Right ventricle myocardium superior (tissue), 1 donor: Measurements from ENCODE around the gene ITGB3. TPM values are rescaled to one million over a fixed set of nuclear protein-coding genes. Genes with fewer than 3 reads are reported as not detected.

Experiments used
- ATAC-seq: fragments of 200-7000 bp; cut with Tn5 transposase; one replicate; pipeline ENCODE4 v1.9.1; 2020; ENCODE audit warnings: mild to moderate bottlenecking; ENCODE audit not compliant: poor library complexity
- DNase-seq: peaks from one replicate; pipeline ENCODE4 v3.0.0-alpha.2; 2020
- intact Hi-C: fragments of 100-400 bp; cut with DNase I; formaldehyde crosslinking; loops from one replicate; pipeline ENCODE4 v1.11.2; 2022
- total RNA-seq: library from RNA; stranded (reverse); fragmentation: NEBNext Ultra II Directional; extraction: Animal tissue kit (Norgen Biotek cat#: 25700); gene quantifications from one replicate; pipeline ENCODE4 v1.2.1, GENCODE V29; 2021
- donor health status: DM: no; HTN: yes; CAD: no; lungs with severe emphysema.

The ITGB3 gene
- total RNA-seq, 1 donor from 2014 or later: 2.7 TPM

DNA sequence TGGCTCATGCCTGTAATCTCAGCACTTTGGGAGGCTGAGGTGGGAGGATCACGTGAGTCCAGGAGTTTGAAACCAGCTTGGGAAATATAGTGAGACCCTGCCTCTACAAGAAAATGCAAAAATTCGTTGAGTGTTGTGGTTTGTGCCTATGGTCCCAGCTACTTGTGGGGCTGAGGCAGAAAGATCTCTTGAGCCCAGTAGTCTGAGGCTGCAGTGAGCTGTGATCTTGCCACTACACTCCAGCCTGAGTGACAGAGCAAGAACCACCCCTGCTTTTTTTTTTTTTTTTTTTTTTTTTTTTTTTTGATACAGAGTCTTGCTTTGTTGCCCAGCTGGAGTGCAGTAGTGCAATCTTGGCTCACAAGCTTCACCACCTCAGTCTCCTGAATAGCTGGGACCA is 34.0 kb downstream of the ITGB3 start:
- intact Hi-C loops: no loop called here
- ATAC-seq (no peak), DNase-seq (no peak)

DNA sequence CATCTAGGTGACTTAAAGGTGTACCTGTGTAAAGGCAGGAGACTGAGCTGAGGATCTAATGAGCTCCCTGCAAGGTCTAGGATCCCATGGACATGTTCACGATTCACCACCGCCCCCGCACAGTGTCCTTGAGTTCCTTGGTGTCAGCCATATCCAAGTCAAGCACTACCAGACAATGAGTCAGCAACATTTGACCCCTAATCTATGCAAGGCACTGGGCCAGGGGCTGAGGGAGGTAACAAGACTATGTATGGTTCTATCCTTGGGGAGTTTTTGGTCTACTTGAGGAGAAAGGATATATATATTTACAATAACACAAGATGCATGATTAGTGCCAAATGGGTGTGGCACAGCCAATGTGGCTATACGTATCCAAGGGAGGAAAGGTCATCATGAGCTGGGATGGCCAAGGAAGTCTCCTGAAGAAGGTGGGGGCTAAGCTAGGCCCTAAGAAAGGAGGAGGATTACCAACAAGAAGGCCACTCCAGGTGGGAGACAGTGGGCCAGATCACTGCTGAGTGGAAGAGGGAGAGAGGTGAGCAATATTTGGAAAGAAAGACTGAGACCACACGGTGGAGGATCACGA is 35.0 kb downstream of the ITGB3 start:
- DNase-seq: no peak
- ATAC-seq: no peak
- intact Hi-C loops: no loop called here

DNA sequence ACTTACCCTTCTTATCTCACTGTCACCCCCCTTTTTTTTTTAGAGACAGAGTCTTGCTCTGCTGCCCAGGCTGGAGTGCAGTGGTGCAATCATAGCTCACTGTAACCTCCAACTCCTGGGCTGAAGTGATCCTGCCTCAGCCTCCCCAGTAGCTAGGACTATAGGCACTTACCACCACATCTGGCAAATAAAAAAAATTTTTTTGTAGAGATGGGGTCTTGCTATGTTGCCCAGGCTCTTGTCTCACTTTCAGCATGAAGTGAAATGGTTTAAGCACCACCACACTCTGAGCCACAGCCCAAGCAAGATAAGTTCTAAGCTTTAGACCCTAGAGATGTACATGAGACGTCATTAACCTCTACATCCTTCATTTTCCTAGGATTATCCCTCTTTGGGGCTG is 35.7 kb downstream of the ITGB3 start:
- ATAC-seq: no peak
- intact Hi-C loops: no loop called here
- DNase-seq: no peak

DNA sequence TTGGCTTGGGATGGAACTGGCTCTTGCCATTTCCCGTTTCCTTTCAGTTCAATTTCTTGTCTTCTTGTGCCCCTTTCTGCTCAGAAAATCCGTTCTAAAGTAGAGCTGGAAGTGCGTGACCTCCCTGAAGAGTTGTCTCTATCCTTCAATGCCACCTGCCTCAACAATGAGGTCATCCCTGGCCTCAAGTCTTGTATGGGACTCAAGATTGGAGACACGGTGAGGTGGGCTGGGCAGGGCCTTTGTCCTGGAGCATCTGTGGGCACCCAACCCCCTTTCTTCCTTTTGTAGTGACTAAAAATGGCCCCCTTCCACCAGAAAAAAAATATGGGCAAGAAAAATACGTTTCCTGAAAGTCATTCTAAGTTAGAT is 37.2 kb downstream of the ITGB3 start:
- intact Hi-C loops: no loop called here
- DNase-seq: no peak
- no peak for ATAC-seq

DNA sequence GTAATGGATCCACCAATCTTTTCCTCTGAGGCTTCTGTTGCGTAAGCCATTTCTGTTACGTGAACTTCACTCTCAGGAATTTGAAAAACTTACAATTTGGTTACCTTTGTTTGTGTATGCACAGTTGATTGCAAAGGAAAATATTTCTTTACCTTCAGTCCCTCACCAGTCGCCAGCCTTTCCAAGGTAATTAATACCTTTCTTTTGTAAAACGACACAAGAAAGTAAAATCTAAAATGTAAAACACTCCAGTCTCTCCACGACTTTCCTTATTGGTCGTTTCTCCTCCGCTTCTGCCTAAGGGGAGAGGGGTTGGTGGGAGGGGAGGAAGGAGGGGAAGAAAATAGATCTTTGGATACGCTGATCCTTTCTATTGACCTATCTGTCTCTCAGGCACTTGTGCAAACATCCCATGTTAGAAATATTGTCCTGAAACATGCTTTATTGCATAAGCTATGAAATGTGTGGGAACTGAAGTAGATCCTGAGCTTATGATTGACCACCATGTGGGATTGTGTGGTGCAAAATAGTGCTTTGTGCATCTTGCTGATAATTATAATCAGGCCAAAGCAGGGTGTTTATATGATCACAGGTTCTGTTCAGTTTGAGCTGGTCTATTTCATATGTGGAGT is 37.7 kb downstream of the ITGB3 start:
- intact Hi-C loops: no loop called here
- DNase-seq (no peak), ATAC-seq (no peak)

DNA sequence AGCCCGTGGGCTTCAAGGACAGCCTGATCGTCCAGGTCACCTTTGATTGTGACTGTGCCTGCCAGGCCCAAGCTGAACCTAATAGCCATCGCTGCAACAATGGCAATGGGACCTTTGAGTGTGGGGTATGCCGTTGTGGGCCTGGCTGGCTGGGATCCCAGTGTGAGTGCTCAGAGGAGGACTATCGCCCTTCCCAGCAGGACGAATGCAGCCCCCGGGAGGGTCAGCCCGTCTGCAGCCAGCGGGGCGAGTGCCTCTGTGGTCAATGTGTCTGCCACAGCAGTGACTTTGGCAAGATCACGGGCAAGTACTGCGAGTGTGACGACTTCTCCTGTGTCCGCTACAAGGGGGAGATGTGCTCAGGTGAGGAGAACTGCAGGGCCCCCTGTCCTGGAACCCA is 38.6 kb downstream of the ITGB3 start:
- no peak for DNase-seq
- no peak for ATAC-seq
- intact Hi-C loops: no loop called here

DNA sequence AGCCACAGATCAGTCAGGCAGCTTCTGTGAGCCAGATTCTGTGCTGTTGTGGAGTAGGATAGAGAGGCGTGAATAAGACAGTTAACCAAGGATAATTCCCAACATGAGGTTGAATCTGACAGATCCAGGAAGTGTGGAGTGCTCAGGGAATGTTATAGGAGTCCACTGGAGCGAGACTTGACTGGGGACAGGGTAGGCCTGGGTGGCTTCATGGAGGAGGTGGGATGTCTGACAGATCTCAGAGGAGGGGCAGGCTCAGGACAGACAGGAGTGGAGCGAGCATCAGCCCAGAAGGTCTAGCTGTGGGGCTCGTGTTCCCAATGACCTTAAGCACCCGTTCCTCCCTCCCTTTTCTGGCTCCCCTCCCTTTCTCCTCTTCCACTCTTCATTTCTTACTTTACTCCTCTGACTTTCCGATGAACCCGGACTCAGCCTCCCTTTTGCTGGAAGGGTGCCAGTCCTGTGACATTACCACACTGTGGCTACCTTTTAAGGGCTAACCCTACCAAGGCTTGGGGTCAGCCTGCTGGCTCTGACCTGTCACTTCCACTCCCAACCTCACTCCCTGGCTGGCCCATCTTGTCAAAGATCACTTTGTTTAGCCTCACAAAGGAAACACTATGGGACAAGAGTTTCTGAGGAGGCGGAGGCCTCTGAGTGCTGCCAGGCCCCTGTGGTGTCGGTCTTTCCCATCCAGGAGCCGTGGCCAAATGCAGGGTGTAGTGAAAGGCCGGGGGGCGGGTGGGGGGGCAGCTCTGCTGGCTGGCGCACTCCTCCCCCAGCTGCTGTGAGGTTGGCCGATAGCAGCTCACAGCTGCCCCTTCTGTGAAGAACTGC is 41.6 kb downstream of the ITGB3 start:
- intact Hi-C loops: no loop called here
- no peak for DNase-seq
- no peak for ATAC-seq

DNA sequence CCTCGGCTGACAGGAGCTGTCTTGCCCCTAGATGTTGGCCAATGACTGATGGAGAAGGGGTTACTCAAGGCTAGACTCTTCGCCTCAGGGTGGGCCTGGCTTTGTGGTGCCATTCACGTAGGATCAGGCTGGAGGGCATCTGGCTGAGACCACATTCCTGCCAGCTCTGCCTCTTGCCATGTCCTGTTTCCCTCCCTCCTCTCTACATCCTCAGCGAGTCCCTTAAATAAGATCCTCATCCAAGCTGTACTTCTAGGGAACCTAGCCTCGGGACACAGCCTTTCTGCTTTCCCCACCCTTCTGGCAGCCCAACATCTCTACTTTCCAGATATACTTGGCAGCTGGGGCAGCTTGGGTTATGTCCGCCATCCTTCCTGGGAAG is 42.2 kb downstream of the ITGB3 start:
- no peak for ATAC-seq
- intact Hi-C loops: no loop called here
- DNase-seq: no peak

DNA sequence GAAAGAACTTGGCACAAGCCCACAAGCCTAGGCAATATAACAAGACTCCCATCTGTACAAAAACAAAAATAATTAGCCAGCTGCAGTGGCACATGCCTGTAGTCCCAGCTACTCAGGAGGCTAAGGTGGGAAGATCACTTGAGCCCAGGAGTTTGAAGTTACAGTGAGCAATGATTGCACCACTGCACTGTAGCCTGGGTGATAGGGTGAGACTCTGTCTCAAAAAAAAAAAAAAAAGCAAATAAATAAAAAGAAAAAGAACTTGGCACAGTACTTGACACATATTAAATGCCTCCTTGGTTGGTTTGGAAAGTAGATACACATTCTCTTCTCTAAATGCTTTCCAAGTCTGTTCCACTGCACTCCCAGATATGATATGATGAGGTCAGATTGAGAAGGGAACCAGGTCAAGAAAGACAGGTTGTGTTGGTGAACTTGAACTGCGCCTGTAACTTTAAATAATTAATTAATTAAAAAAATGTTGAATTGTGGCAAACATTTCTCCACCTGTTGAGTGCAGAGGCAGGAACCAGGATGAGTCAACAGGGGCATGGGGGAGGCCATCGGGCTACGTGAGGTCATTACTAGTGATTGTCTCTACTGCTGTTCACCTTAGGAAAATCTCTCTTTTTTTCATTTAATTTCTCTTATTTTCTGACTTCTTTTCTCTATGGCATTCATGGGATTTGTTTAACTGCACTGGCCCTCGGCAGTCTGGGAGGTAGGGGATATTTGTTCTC is 44.2 kb downstream of the ITGB3 start:
- intact Hi-C loops: no loop called here
- DNase-seq: no peak
- no peak for ATAC-seq

DNA sequence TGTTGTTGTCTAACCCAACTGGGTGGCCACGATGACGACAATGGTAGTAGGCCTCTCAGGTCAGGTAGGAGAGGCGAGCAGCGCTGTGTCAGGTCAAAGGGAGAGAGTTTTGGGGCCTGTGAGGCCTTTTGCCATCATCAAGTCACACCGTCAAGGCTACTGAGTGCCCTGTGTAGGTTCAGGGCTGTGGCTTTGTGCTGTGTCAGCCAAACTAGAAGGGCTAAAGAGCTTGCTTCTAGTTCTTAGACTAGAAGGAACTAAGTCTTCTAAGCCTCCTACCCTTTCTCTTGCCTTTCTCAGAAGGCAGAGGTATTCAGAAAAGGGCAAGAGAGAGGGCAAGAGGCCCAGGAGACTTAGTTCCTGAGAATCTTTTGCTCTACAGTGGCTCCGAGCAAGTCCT is 45.1 kb downstream of the ITGB3 start:
- ATAC-seq (no peak), DNase-seq (no peak)
- intact Hi-C loops: no loop called here

DNA sequence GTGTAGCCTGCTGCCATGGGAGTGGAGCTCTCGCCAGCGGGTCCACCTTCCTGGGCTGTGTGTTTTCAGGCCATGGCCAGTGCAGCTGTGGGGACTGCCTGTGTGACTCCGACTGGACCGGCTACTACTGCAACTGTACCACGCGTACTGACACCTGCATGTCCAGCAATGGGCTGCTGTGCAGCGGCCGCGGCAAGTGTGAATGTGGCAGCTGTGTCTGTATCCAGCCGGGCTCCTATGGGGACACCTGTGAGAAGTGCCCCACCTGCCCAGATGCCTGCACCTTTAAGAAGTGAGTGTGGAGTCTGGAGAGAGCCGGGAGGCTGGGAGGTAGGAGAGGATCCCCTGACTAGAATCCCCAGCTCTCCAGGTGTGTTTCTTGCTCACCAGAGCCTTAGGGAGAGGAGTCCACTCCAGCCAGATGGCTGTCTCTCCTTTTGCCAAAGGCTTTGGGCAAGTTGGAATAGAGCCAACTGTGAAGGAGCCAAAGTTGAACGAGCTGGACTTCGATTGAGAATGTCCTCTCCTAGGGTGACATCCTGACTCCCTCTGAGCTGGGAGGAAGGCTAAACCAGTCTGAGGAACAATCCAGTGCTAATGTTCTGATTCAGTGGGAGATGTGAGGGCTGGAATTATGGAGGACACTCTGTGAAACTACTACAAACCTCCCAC is 45.7 kb downstream of the ITGB3 start:
- intact Hi-C loops: no loop called here
- no peak for DNase-seq
- ATAC-seq: no peak

DNA sequence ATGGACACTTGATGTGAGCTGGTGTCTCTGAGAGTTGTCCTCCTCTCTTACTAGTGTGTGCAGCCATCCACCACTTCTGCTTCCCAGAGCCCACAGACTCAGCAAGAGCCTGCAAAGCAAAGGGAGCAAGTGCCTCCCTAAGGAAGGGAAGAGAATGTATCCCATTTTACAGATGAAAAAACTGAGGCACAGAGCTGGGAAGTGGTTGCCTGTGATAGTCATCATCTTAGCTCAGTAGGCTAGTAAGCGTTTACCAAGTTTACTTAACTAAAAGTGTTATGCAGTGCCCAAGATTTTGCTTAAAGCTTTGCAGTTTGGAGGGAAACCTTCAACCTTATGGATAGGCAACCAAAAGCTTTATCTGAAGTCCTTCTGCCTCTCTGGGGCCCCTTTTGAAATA is 47.1 kb downstream of the ITGB3 start:
- no peak for DNase-seq
- ATAC-seq: no peak
- intact Hi-C loops: no loop called here

DNA sequence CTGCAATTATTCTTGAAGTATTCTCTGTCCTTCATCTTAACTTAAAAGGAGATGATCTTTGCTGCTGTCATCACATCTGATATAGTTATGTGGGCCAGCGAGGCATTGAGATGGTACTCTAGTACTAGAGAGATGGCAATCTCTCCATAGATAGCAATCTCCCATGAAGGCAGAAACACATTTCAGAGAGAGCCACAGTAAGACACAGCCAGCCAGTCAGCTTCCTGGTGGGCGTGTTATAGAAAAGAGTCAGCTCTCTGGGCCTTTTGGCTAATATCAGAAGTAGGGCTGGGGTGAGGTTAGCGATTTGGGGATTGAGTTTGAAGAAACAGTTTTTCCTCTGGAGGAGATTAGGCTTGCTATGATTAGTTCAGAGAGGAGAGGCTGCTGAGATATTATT is 47.5 kb downstream of the ITGB3 start:
- ATAC-seq: no peak
- intact Hi-C loops: no loop called here
- no peak for DNase-seq

DNA sequence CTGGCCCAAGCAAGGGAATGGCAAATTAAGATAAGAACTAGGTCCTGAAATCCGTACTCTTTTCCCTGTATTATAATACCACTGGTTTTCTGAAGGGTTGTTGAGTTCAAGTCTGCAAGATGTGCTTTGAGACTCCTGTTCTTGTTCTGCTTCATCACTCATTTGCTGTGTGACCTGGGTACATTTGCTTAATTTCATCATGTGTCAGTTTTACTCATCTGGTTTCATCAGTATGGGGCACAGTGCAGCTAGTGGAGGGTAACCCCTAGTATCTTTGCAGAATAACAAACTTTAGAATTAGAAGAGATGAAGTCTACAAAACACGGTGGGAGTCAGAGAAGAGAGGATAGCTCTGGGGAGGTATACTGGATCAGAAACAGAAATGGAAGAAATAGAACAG is 48.2 kb downstream of the ITGB3 start:
- no peak for ATAC-seq
- intact Hi-C loops: no loop called here
- DNase-seq: no peak

DNA sequence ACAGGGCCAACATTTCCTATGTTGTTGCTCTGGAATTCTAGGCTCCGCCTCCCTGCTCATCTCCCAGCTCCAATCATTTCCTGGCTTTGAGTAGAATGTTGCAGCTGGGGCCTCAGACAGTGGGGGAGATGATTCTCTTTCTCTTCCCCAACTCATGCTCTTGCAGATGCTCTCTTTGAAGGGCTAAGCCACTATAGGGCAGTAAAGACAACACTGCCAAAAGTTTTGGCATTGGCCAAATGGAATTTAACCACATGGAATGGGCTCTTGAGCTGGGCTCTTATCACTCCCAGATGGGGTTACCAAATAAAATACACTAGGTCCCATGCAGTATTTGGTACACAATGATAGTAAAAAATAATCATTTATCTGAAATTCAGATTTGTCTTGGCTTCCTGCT is 50.6 kb downstream of the ITGB3 start:
- ATAC-seq (no peak), DNase-seq (no peak)
- intact Hi-C loops: no loop called here

DNA sequence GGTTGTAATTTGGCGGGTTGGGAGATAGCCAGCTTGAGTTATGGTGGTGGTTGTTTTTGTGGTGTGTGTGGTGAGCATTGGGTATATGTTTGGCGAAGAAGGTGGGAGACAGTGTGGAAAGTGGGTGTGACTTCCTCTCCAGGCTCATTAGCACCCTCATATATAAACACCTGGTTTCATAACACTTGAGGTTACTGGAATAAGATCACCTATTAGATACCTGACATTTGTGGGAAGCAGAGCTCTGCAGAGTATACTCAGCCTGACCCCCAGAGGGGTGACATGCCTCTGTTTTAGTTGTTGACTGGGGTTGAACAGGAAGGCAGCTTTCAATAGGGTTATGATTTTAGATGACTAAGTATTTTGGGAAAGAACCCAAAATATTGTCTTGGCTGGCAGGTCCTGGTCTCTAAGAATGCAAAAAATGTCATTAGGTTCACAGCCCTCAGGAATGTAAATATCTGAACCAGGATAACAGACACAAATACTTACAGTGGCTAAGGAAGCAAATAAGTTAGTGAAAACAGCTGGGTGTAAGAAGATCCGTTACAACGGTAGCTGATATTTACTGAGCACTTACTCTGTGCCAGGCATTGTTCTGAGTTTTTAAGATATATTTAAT is 51.8 kb downstream of the ITGB3 start:
- ATAC-seq: no peak
- DNase-seq: no peak
- intact Hi-C loops: no loop called here

DNA sequence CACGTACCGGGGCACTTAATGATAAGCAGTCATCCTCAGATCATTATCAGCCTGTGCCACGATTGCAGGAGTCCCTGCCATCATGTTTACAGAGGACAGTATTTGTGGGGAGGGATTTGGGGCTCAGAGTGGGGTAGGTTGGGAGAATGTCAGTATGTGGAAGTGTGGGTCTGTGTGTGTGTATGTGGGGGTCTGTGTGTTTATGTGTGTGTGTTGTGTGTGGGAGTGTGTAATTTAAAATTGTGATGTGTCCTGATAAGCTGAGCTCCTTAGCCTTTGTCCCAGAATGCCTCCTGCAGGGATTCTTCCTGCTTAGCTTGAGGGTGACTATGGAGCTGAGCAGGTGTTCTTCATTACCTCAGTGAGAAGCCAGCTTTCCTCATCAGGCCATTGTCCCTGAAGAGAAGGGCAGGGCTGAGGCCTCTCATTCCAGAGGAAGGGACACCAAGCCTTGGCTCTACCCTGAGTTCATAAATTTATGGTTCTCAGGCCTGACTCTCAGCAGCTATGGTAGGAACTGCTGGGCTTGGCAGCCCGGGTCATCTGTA is 56.6 kb downstream of the ITGB3 start:
- no peak for ATAC-seq
- intact Hi-C loops: no loop called here
- no peak for DNase-seq

DNA sequence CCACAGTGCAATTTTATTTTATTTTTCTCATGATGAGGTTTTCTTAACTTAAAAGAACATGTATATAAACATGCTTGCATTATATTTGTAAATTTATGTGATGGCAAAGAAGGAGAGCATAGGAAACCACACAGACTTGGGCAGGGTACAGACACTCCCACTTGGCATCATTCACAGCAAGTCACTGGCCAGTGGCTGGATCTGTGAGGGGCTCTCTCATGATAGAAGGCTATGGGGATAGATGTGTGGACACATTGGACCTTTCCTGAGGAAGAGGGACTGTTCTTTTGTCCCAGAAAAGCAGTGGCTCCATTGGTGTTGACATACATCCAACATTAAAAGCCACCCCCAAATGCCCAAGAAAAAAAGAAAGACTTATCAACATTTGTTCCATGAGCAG is 57.8 kb downstream of the ITGB3 start:
- DNase-seq (no peak), ATAC-seq (no peak)
- intact Hi-C loops: no loop called here
